Stimulated activated CD4-positive, alpha-beta T cell treated with anti-CD3 and anti-CD28 coated beads, Interleukin-4, amount 100 ng/mL, for 1 hour (primary cell): Measurements from ENCODE around the gene VPS18.

Experiments
- DNase-seq: peaks from one replicate; pipeline ENCODE4 v3.0.0-alpha.2; 2020

VPS18 gene

DNA sequence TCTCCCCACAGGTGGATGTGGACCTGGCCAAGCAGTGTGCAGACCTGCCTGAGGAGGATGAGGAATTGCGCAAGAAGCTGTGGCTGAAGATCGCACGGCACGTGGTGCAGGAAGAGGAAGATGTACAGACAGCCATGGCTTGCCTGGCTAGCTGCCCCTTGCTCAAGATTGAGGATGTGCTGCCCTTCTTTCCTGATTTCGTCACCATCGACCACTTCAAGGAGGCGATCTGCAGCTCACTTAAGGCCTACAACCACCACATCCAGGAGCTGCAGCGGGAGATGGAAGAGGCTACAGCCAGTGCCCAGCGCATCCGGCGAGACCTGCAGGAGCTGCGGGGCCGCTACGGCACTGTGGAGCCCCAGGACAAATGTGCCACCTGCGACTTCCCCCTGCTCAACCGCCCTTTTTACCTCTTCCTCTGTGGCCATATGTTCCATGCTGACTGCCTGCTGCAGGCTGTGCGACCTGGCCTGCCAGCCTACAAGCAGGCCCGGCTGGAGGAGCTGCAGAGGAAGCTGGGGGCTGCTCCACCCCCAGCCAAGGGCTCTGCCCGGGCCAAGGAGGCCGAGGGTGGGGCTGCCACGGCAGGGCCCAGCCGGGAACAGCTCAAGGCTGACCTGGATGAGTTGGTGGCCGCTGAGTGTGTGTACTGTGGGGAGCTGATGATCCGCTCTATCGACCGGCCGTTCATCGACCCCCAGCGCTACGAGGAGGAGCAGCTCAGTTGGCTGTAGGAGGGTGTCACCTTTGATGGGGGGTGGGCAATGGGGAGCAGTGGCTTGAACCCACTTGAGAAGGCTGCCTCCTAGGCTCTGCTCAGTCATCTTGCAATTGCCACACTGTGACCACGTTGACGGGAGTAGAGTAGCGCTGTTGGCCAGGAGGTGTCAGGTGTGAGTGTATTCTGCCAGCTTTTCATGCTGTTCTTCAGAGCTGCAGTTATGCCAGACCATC lies 8.6 kb downstream of the VPS18 start:
- no peak for DNase-seq

DNA sequence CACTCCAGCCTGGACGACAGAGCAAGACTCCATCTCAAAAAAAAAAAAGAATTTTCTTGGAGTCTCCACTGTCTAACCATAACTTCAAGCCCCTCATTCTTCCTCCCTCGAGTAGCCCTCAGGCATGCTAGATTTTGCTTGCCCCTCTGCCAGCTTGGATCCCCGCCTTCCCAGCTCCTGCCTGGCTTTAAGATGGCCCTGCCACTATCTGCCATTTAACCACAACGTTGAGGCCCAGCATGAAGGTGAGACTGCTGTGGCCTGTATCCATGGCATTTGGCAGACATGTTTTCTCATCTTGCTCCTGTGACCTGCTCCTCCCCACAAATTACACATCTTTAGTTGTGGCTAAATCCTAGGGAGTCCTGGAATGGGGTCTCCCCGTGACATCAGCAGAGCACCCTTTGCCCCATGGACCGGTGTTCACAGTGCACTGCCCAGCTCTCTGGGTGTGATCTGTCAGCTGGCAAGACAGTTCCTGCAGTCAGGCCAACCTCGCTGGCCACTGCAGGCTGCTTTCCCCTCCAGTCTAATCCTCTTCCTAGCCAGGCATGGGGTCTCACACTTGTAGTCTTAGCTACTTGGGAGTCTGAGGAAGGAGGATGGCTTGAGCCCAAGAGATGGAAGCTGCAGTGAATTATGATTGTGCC lies 10.4 kb downstream of the VPS18 start:
- DNase-seq: no peak

DNA sequence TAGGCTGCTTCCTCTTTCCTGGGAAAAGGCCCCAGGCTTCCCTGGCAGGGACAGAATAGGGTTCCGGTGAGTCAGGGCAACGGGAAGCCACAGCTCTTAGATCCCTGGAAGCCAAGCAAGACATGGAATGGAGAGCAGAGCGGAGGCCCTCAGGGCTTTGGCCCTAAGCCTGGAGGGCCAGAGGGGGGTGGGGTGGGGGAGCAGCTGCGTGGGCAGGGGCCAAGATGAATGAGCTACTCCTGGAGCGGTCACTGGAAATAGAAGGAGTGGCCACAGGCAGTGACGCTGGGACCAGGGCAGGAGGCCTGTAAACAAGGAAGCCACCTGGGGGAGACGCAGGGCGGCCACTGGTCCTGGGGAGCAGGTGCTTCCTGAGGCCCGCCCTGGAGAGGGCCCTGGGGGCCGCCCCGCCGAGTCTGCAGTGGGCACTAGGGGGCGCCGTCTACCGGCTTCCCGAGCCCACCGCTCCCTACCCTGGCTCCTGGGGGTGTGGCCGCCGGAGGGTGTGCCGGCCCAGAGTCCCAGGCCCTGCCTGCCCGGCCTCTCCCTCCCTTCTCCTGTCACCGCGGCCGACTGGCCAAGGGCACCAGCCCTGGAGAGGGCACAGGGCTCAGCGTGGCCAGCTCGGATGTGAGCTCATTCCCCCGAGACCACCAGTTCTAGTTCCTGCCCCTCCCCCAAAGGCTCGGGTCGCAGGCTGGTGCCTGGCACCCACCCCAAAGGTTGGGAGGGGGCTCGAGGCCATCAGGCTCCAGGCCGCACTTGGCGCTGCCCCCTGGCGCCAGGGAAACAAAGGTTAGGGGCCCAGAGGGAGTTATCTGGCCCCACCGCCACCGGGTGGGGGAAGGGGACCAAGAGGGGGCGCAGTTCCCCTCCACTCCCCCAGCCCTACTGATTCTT lies 12.1 kb downstream of the VPS18 start:
- DNase-seq: peak; percentile 81

DNA sequence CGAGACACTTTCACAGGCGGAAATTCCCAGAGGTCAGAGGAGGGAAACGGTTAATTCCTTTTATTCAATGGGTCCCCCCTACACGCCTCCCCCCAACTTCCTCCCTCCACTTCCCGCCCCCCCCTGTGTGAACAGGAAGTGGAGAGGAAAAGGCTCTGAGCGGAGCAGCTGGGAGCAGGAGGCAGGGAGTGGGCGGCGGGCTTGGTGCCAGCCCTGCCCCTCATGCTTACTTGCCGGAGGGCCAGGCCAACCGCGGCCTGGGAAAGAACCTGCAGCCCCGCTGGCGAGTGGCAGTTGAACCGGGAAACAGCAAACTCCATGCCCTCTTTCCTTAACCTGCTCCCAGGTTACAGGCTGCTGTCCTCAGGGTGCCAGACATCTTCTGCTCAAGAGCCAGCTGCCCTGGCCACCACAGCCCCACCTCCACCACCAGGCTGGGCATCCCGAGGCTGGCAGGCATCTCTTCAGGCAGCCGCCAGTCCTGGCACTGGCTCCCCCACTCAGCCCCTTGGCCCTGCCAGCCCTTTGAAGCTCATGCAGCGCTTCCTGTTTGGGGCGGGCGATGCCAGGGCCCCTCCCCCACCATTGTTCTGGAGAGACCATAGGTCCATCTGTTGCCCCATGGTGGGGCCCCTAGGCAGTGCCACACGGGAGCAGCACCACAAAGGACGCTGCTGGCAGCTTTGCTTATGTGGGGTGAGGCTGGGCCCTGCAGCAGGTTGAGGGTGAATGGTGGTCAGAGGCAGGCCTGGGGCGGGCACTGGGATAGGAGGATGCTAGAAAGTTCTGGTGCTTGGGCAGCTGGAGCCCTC lies 12.9 kb downstream of the VPS18 start:
- peak; percentile 47 for DNase-seq

DNA sequence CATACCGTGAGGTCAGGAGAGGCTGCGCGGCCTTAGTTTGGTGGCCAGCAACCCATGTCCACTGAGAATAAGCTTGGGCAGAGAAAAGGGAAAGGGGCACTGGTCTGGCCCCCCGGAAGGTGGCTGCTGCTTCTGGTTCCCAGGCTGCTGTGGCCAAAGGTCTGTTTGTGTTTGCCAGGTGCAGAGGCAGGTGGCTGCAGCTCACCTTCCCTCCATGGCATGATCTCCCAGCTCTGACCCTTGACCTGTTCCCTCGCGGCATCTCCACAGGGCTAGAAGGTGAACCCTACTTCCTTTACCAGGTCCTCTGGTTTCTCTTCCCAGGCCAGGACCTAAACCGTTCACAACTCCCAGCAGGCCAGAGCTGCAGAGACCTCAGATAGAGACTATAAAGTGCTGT lies 13.8 kb downstream of the VPS18 start:
- DNase-seq: no peak

DNA sequence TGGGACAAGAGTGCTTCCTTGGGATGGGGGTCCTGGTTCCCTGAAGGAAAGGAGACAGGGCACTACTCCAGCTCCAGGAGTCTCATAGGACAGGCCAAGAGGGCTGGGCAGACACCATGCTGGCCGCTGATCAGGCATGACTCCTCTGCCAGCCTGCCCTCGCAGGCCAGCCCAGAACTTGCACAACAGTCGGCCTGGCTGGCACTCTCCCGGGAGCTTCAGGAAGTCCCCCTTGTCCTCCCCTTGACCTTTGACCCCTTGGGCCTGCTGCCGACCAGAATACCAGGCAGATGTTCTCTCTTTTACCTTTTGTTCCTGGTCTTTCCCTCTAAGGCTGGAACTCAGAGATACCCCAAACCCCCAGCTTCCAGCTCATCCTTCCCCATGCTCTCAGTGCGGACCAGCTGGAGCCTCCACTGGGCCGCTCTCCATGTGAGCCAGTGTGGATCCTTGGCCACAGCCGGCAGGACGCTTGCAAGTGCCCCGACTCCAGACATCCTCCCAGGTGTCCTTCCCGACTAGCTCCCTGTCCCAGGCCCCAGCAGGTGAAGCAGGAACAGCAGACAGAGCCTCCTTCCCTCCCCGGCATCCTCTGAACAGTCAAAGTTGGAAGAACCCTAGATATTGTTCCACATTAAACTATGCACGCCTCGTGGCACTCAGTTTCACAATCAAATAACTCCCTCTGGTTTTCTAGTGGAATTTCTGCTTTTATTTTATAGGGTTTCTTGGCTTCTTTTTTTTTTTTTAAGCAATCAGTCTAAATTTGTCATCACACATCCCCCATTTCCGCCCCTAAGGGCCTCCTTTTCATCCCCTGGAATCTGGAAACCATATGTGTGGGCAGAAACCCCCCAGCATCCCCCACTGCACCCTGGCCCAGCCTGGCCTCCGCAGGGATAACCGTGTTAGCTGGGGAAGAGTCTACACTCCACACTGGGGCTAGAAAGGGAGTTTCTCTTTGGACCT lies 15.7 kb downstream of the VPS18 start:
- DNase-seq: no peak

DNA sequence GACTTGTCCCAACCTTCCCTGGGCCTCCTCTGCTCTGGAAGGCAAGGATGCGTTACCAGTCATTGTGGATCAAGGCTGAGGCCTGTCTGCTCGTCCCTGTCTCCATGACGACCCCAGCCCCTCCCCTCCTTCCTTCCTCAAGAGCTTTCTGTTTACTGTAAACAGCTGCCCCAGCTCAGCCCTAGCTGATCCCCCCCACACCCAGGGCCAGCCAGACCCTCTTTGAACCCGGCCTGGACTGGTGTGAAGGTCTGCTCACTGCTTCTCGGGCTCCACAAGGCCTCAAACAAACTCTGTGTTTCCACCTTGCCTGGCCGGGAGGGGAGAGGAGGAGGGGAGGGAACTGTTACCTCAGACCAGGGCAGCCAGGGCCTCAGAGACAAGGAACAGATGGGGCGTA lies 16.9 kb downstream of the VPS18 start:
- DNase-seq: no peak

DNA sequence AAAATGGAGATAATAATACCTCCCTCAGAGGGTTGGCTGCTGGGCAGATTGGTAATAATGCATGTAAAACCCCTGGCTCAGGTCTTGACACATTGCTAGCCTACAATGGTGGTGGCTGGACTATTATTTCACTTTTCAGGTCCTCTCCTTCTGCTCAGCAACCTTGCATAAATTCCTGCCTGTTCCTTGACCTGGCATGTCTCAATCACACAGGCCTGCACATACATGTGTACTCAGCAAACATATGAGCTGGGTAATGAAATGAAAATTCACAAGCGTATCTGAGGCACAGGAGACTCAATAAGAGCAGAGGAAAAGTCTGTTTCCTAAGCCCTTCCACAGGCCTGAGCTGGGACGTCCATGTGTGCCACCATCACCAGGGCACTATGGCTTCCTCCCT lies 17.4 kb downstream of the VPS18 start:
- DNase-seq: no peak

DNA sequence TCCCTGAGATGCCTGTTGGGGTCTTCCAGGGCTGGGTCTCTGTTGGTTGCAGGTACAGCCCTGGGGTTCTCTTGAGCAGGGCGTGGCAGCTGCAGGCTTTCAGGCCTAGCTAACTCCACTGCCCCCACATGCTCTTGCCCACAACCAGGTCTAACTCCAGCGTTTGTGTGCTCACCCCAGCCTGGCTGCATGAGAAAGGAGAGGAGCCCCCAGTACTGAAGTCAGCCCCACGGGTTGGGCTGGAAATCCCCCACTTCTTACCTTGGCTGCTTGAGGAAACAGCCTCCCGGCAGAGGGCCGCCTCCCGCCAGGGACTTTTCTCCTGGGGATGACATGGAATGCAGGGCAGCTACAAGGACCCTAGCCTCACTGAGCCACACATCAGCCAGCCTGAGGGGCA lies 18.2 kb downstream of the VPS18 start:
- DNase-seq: no peak

DNA sequence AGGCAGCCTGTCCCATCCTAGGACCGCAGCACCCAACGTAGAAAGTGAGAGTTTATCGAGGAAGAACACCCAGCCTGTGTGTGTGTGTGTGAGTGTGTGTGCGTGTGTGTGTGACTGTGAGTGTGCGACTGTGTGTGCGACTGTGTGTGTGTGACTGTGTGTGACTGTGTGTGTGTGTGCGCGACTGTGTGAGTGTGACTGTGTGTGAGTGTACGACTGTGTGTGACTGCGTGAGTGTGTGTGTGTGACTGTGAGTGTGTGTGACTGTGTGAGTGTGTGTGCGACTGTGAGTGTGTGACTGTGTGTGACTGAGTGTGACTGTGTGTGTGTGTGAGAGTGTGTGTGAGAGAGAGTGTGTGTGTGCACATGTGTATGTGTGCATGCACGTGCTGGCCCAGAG lies 19.8 kb downstream of the VPS18 start:
- no peak for DNase-seq

DNA sequence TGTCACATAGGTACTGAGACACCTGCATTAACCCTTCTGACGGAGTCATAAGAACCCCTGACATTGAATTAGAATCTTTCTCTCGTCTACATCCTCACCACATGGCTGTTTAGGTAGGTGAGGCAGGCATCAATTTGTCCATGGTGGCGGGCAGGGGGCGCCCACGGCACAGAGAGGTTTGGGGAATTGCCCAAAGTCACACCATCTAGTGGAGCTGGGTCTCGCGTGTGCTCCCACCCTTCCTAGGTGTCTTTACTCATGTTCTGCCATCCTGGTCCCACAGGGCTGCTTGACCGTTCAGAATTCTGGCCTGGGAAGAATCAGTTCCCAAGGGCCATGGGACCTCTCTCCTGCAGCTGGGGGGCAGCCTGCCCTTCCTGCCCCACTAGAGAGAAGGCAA lies 20.2 kb downstream of the VPS18 start:
- no peak for DNase-seq

DNA sequence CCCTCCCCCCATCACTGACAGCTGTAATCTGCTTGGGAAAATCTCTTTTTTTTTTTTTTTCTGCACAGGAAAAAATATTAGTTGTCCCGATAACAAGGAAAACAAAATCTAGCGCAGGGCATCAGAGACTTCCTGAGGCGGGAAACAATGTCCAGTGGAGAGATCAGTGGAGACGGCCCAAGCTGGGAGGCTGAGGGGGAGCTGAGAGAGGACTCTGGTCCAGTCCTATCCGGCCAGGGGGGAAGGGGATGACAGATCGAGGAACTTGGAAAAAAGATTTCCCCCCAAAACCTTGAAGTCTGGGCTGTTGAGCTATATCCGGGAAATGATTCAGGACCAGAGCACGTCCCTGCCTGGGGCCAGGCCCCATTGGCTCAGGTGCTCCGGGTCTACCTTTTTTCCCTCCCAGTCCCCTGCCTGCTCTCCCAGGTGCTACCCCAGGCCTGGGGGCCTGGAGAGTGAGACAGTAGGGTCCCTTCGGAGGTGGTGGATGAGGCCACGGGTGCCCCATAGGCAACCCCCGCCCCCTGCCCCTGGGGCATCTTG lies 20.9 kb downstream of the VPS18 start:
- no peak for DNase-seq

DNA sequence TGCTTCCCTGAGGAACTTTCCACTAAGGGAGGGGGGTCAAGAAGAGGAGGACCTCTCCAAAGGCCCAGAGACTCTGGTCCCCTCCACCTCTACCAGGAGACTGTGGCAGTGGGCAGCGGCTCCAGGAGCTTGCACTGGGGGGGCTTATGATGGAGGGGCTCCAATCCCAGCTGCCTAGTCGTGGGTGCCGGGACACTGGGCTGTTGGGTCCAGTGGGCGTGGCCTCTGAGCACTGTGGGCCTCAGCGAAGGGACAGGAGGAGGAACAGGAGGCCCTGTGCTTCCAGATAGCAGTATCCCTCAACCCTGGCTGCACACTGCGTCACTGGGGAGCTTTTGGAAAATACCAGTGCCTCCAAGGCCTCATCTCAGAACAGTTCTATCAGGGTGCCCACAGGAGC lies 21.4 kb downstream of the VPS18 start:
- no peak for DNase-seq

DNA sequence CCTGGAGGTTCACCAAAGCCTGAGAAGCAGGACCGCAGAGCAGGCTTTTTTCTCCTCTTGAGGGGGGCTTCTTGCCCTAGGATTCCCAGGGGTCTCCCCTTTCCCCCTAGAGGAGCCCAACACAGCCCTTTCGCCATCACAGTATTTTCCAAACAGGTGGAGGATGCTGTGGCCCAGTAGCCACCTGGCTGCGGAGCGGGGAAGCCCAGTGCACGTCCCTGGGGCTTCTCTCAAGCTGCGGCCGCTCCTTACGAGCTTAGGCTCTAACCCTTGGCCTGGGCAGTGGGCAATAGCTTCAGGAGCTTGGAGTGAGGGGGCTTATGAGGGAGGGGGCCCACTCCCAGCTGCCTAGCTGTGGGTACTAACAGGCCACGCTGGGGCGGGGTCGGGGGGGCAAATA lies 23.3 kb downstream of the VPS18 start:
- DNase-seq: no peak

DNA sequence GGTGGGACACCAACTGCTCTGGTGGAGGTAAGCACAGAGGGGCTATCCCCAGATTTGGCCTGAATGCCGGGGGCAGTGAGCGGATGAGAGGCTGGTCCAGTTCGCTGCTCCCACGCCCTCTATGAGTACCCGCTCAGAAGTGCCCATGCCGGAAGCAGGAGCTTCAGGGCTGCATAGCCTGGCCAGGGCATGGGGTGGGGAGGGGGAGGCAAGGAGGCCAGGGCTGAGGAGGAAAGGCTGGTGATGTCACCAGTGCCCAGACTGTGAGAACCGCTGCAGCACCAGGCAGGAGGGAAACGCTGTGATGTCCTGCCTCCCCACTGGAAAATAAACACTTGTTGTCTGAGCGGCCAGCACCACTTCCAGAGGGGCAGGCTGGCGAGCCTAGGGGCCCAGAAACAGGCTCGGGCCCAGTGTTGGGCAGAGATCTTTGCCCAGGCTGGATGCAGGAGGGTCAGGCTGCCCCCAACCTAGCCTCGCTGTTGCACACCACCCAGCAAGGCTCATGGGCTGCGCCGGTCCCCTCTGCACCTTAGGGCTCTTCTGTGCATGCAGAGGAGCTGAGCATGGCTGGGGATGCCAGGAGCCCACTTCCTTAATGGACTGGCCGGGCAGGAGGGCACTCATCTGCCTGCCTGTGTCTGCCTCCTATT lies 24.0 kb downstream of the VPS18 start:
- DNase-seq: no peak

DNA sequence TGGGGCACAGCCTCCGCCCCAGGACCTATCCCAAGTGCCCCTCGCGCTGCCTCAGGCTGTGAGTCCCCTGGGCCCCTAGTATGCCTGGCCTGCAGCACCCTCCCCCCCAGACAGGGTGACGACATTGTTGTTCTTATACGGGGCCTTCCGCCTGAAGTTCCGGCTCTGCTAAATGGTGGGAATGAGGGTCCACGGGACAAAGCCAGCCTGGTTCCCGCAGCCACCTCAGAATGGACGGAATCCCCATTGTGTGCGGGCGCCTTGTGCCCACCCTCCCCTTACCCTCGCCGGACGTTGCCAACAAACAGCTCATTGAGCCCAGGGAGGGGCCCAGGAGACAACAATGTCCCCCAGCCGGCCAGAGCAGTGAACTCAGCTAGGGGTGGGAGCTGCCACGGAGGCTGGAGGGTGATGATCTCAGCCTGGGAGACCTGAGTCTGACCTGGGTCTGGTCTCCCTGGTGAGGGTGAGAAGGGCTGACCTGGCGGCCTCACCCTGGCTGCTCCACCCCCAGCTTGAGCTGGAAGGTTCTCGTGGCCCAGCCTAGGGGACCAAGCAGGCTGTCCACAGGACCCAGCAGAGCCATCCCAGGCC lies 24.6 kb downstream of the VPS18 start:
- no peak for DNase-seq

DNA sequence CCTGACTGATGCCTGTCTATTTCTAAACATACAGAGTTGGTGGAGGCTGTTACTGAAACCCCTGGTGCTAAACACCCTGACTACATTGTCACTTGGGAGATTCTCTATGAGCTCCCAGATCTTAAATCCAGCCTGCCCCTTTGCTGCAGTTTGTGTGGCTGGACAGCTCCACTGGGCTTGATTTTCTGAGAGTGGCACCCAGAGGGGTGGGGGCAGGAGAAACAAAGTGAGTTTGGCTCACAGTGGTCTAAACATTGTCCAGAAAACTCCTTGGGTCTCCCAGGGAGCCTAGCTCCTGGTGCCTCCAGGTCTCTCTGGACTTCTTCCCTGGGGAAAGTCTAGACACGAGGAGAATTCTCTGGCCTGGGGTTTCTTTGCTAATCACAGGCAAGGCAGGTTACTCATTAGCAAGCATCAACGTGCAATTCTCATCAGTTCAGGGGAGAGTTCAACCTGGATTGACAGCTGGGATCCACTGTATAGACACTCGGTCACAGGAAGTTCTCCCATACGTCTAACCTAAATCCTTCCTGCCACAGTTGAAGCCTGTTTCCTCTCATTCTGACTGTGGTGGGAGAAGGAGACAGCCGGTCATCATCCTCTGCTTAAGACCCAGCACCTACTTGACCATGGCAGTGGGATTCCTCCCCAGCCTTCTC lies 27.8 kb downstream of the VPS18 start:
- no peak for DNase-seq

DNA sequence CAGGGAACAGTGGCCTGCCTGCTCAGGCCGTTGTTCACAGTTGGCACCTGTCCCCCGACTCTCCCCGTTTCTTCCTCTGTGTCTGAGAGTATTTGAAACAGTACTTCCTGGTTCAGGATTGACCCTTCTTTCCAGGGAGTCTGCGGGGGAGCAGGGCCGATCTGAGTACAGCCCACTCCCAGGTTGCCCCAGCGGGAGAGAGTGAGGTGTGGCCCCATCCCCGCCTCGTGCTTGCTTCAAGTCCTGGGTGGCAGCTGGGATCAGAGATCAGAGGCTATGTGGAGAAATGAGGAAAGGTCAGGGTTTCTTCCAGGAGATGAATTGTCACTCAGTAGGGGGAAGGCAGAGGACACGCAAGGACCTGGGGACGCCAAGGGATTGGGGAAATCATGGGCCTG lies 28.4 kb downstream of the VPS18 start:
- no peak for DNase-seq

DNA sequence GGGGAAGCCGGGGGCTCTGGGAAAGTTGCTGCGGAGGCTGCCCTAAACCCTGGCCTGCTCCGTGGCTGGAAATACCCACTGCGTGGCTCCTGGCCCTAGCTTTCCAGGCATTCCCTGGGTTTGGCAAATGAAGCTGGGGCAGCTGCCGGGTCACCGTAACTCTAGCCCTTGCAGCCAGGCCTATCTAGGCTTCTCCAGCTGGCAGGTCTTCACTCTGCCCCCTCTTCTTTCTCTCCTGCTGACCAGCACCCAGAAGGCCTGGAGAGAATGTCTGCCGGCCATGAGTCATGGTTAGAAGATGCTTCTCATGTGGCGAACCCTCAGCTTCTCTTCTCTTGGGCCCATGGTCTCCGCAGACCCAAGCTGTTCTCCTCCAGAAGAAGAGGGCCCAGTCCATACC lies 29.3 kb downstream of the VPS18 start:
- no peak for DNase-seq

DNA sequence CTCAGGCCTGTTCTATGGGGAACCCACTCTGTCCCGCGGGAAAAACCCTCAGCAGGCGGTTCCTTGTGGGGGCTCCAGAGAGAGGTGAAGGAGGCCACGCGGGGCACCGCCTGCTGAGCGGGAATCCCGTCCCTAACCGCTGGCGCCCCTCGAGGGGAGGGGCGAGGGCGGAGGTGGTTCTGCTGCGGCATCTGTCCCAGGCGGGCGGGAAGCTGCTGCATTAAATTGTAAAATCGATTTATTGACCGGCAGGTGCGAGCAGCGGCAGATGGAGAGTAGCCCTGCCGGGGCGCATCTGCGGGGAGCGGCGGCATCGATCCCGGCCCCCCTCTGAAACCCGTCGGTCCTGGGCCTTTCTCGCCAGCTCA lies 31.2 kb downstream of the VPS18 start:
- no peak for DNase-seq
